SK-N-MC (cell line): ENCODE data around the gene MRPL9.

Experiments used
- EZH2 ChIP-seq: fragments of 200-600 bp; sonication (generic); IDR thresholded peaks from one replicate; pipeline ENCODE4 v1.6.1; 2017; ENCODE audit warnings: antibody characterized with exemption
- FOXP2 ChIP-seq: optimal IDR thresholded peaks from 2 replicates; pipeline ENCODE3; 2011; ENCODE audit warnings: mild to moderate bottlenecking, moderate library complexity; ENCODE audit not compliant: insufficient read depth; ENCODE audit errors: extremely low read length, control extremely low read depth
- POLR2AphosphoS5 ChIP-seq: IDR thresholded peaks from 2 replicates; pipeline ENCODE4 v1.6.1; 2012; ENCODE audit warnings: mild to moderate bottlenecking, low read depth, low read length, borderline replicate concordance

GRCh38 chr1:151798571-151798970, 35.3 kb upstream of the MRPL9 start:
- TF ChIP-seq POLR2AphosphoS5 = no peak
- TF ChIP-seq EZH2 = no peak
- TF ChIP-seq FOXP2 = no peak
